HCT116 (cell line): ENCODE data around the gene PRPF40B. TPM values are rescaled to one million over a fixed set of nuclear protein-coding genes. Genes with fewer than 3 reads are reported as not detected.

ENCODE experiments used
- ATAC-seq: fragments of 200-7000 bp; cut with Tn5 transposase; 2 replicates; pipeline ENCODE4 v1.9.1; 2020; ENCODE audit warnings: mild to moderate bottlenecking, moderate library complexity
- BruUV-seq: library from RNA; stranded (reverse); fragments of 400-500 nt; replicated peaks from 2 replicates; lab custom pipeline; 2021; lab: Mats Ljungman, UMichigan
- CTCF ChIA-PET: fragments of 300-600 bp; sonication (Branson Sonifier 250); formaldehyde crosslinking; loops from one replicate; lab custom pipeline; 2021; ENCODE audit warnings: antibody characterized with exemption; lab: Charles Lee
- POLR2A ChIA-PET: fragments of 300-600, 350-600 bp; sonication (Branson Sonifier 250); formaldehyde crosslinking; loops from one replicate; lab custom pipeline; 2021; ENCODE audit warnings: antibody characterized with exemption; lab: Charles Lee
- RAD21 ChIA-PET, 2 experiments: fragments of 300-600 bp; sonication (Branson Sonifier 250); formaldehyde crosslinking; loops; one replicate each; lab custom pipeline; 2023; ENCODE audit warnings: low total read pairs in 2 of 2; ENCODE audit not compliant: uncharacterized antibody in 2 of 2, unreplicated experiment in 2 of 2, low non-redundant PET in 1 of 2; lab: Charles Lee
- DNase-seq: peaks from one replicate; pipeline ENCODE4 v3.0.0-alpha.2; 2010; ENCODE audit warnings: low read depth, low spot score
- H2AFZ ChIP-seq: fragments of 200-600 bp; shearing (Covaris generic), sonication (generic); 2 replicates; pipeline ENCODE4 v1.6.1; 2017; ENCODE audit warnings: low read depth, mixed run types, mixed read lengths, antibody characterized with exemption, low read length; ENCODE audit not compliant: poor library complexity, severe bottlenecking
- H3K27ac ChIP-seq: 2 replicates; pipeline ENCODE4 v1.5.1; 2012; ENCODE audit warnings: low read depth, low read length
- H3K27me3 ChIP-seq: fragments of 200-600 bp; sonication (generic); 2 replicates; pipeline ENCODE4 v1.6.1; 2016; ENCODE audit warnings: mixed run types, low read length, mixed read lengths; ENCODE audit not compliant: insufficient read depth
- H3K36me3 ChIP-seq, 2 experiments: fragments of 200-500 bp in 1 of 2; fragments of 200-600 bp in 1 of 2; sonication (Bioruptor generic) in 1 of 2; sonication (generic) in 1 of 2; 2 replicates each; pipeline versions ENCODE4 v1.5.1 to v1.6.1; 2014 to 2016; ENCODE audit warnings: low read length in 2 of 2, inconsistent platforms in 1 of 2, mixed read lengths in 1 of 2, mixed run types in 1 of 2; ENCODE audit not compliant: insufficient read depth in 2 of 2, control insufficient read depth in 1 of 2
- H3K4me1 ChIP-seq, 2 experiments: fragments of 200-600 bp in 1 of 2; sonication (generic) in 1 of 2; 2 replicates each; pipeline versions ENCODE4 v1.5.1 to v1.6.1; 2012 to 2017; ENCODE audit warnings: low read length in 2 of 2, inconsistent platforms in 1 of 2, mild to moderate bottlenecking in 1 of 2, mixed read lengths in 1 of 2, mixed run types in 1 of 2, moderate library complexity in 1 of 2; ENCODE audit not compliant: insufficient read depth in 2 of 2, control insufficient read depth in 1 of 2
- H3K4me2 ChIP-seq: fragments of 200-600 bp; sonication (generic); 2 replicates; pipeline ENCODE4 v1.6.1; 2017; ENCODE audit warnings: mixed run types, low read length, mixed read lengths
- H3K4me3 ChIP-seq, 2 experiments: fragments of 200-600 bp in 1 of 2; sonication (generic) in 1 of 2; replicated peaks in 1 of 2; 2 replicates each; pipeline ENCODE4 v1.5.1; 2011 to 2016; ENCODE audit warnings: low read length in 2 of 2, control low read depth in 1 of 2, low read depth in 1 of 2, mild to moderate bottlenecking in 1 of 2, mixed read lengths in 1 of 2, mixed run types in 1 of 2
- H3K79me2 ChIP-seq: fragments of 200-600 bp; sonication (generic); 2 replicates; pipeline ENCODE4 v1.6.1; 2017; ENCODE audit warnings: mild to moderate bottlenecking, mixed run types, low read length, moderate library complexity, mixed read lengths; ENCODE audit not compliant: insufficient read depth
- H3K9ac ChIP-seq: fragments of 200-600 bp; sonication (generic); 2 replicates; pipeline ENCODE4 v1.6.1; 2016; ENCODE audit warnings: low read length, mixed read lengths
- H3K9me2 ChIP-seq: fragments of 200-600 bp; sonication (generic), shearing (Covaris generic); 2 replicates; pipeline ENCODE4 v1.6.1; 2017; ENCODE audit warnings: mixed run types, mild to moderate bottlenecking, moderate library complexity; ENCODE audit not compliant: insufficient read depth
- H3K9me3 ChIP-seq, 2 experiments: fragments of 200-500 bp in 1 of 2; fragments of 200-600 bp in 1 of 2; sonication (Bioruptor generic) in 1 of 2; sonication (generic) in 1 of 2; 2 replicates each; pipeline ENCODE4 v1.6.1; 2014 to 2017; ENCODE audit warnings: low read length in 2 of 2, mixed read lengths in 2 of 2, inconsistent platforms in 1 of 2, low read depth in 1 of 2, mild to moderate bottlenecking in 1 of 2, mixed run types in 1 of 2, moderate library complexity in 1 of 2; ENCODE audit not compliant: control insufficient read depth in 1 of 2, insufficient read depth in 1 of 2
- H4K20me1 ChIP-seq: fragments of 200-600 bp; sonication (generic), shearing (Covaris generic); 2 replicates; pipeline ENCODE4 v1.6.1; 2017; ENCODE audit warnings: mixed run types, mild to moderate bottlenecking, moderate library complexity; ENCODE audit not compliant: insufficient read depth
- ATF3 ChIP-seq: IDR thresholded peaks from 2 replicates; pipeline ENCODE4 v1.6.1; 2012
- CBX3 ChIP-seq: IDR thresholded peaks from 2 replicates; pipeline ENCODE4 v1.6.1; 2012; ENCODE audit warnings: low read depth
- EGR1 ChIP-seq: IDR thresholded peaks from 2 replicates; pipeline ENCODE4 v1.6.1; 2012; ENCODE audit warnings: low read depth
- EZH2 ChIP-seq: fragments of 200-600 bp; sonication (generic); IDR thresholded peaks from 2 replicates; pipeline ENCODE4 v1.6.1; 2017; ENCODE audit warnings: antibody characterized with exemption, mixed run types
- EZH2phosphoT487 ChIP-seq: fragments of 200-600 bp; IDR thresholded peaks from 2 replicates; pipeline ENCODE4 v1.6.1; 2018; ENCODE audit warnings: antibody characterized with exemption, borderline replicate concordance
- FOSL1 ChIP-seq: IDR thresholded peaks from 2 replicates; pipeline ENCODE4 v1.6.1; 2012; ENCODE audit warnings: low read depth
- JUND ChIP-seq: IDR thresholded peaks from 2 replicates; pipeline ENCODE4 v1.6.1; 2012
- YY1 ChIP-seq: IDR thresholded peaks from 2 replicates; pipeline ENCODE4 v1.6.1; 2011; ENCODE audit warnings: low read length, low read depth, moderate library complexity, mild to moderate bottlenecking; ENCODE audit not compliant: insufficient replicate concordance; ENCODE audit errors: extremely low read depth
- ZBTB33 ChIP-seq: IDR thresholded peaks from 2 replicates; pipeline ENCODE4 v1.6.1; 2011; ENCODE audit warnings: mild to moderate bottlenecking, low read length, moderate library complexity; ENCODE audit not compliant: insufficient replicate concordance; ENCODE audit errors: extremely low read depth
- ZFX ChIP-seq: fragments of 450-650 bp; IDR thresholded peaks from 2 replicates; pipeline ENCODE4 v1.6.1; 2017
- ZNF274 ChIP-seq: fragments of 200-500 bp; sonication (Bioruptor generic); IDR thresholded peaks from 2 replicates; pipeline ENCODE4 v1.6.1; 2014; ENCODE audit warnings: mild to moderate bottlenecking, low read depth, low read length, inconsistent platforms
- intact Hi-C: fragments of 100-400 bp; cut with micrococcal nuclease; formaldehyde crosslinking; loops from 2 replicates; pipeline ENCODE4 v1.10.0; 2022
- total RNA-seq: library from RNA; stranded (reverse); gene quantifications from one replicate; pipeline ENCODE4 v1.2.1, GENCODE V29; 2021; ENCODE audit not compliant: unreplicated experiment

PRPF40B gene
- total RNA-seq, 1 experiment from 2014 or later: 29.0 TPM

GRCh38 chr12:49582850-49583249 lies 40.5 kb upstream of the PRPF40B start:
- no peak for ATAC-seq
- ChIA-PET POLR2A (no interaction called here), RAD21 (no interaction called here), CTCF (interaction anchor here (3.1 kb wide), 1 partner anchor 225 kb away, joined by 75 read pairs; no protein-coding TSS in a partner anchor)
- DNase-seq: no peak
- Histone ChIP-seq H4K20me1 (no peaks in the 10 kb centered on the region), H3K9me2 (no peaks in the 10 kb centered on the region), H3K4me2 (no peak overlapping the region), H3K79me2 (no peaks in the 10 kb centered on the region; the same call in 1 of the 2 replicates), H3K9ac (no peak overlapping the region), H3K4me1 (peaks cover 7 to 11% of the 10 kb centered on the region in 2 experiments; a peak in 3 of 4 replicates), H3K4me3 (no peak overlapping the region), H3K27me3 (no peaks in the 10 kb centered on the region), H3K36me3 (peaks cover 0 to 2% of the 10 kb centered on the region in 2 experiments; a peak in 1 of 4 replicates), H2AFZ (no peak overlapping the region), H3K9me3 (no peaks in the 10 kb centered on the region), H3K27ac (no peak overlapping the region)
- intact Hi-C loops: no loop called here
- TF ChIP-seq CBX3: no peak
- no peak for TF ChIP-seq ATF3
- no peak for TF ChIP-seq ZNF274
- TF ChIP-seq ZFX: no peak
- TF ChIP-seq ZBTB33: no peak
- TF ChIP-seq FOSL1: no peak
- TF ChIP-seq EZH2: no peak
- TF ChIP-seq YY1: no peak
- no peak for TF ChIP-seq JUND
- TF ChIP-seq EGR1: no peak
- TF ChIP-seq EZH2phosphoT487: no peak
- BruUV-seq: no TSS peak
